RKO (cell line): ENCODE measurements around the gene PBX3.
"Not testable (repeated sequence)": the region's sequence is repeated elsewhere in the genome, so short reads cannot be mapped to it uniquely, and the experiment has no call there.

Experiments
- DNase-seq: peaks from one replicate; pipeline ENCODE4 v3.0.0-alpha.2; 2016; ENCODE audit warnings: low spot score

PBX3 gene

GRCh38 chr9:125778538-125779219 is 31.5 kb downstream of the PBX3 start:
- DNase-seq, result not testable (repeated sequence)

GRCh38 chr9:125779220-125779565 is 32.0 kb downstream of the PBX3 start:
- not testable (repeated sequence) for DNase-seq

GRCh38 chr9:125782718-125783117 is 35.5 kb downstream of the PBX3 start:
- no peak for DNase-seq

GRCh38 chr9:125784286-125785049 is 37.3 kb downstream of the PBX3 start:
- DNase-seq, result no peak

GRCh38 chr9:125785248-125785751 is 38.1 kb downstream of the PBX3 start:
- DNase-seq, result no peak

GRCh38 chr9:125787715-125788114 is 40.5 kb downstream of the PBX3 start:
- DNase-seq, result no peak

GRCh38 chr9:125789196-125789595 is 42.0 kb downstream of the PBX3 start:
- DNase-seq, result no peak

GRCh38 chr9:125794708-125795107 is 47.5 kb downstream of the PBX3 start:
- no peak for DNase-seq

GRCh38 chr9:125795970-125796596 is 48.9 kb downstream of the PBX3 start:
- no peak for DNase-seq

GRCh38 chr9:125797930-125798329 is 50.8 kb downstream of the PBX3 start:
- DNase-seq, result no peak

- DNase-seq, result no peak
Measured at GRCh38 chr9:125803526-125803925, 56.4 kb downstream of the PBX3 start.

GRCh38 chr9:125805057-125805456 is 57.9 kb downstream of the PBX3 start:
- no peak for DNase-seq

- DNase-seq, result no peak
Measured at GRCh38 chr9:125805586-125805985, 58.4 kb downstream of the PBX3 start.

GRCh38 chr9:125807079-125807478 is 59.9 kb downstream of the PBX3 start:
- no peak for DNase-seq

GRCh38 chr9:125810161-125810560 is 63.0 kb downstream of the PBX3 start:
- DNase-seq, result no peak

- no peak for DNase-seq
Measured at GRCh38 chr9:125811002-125811401, 63.8 kb downstream of the PBX3 start.

- DNase-seq, result no peak
Measured at GRCh38 chr9:125812403-125812802, 65.2 kb downstream of the PBX3 start.

GRCh38 chr9:125815568-125815967 is 68.4 kb downstream of the PBX3 start:
- DNase-seq, result peak; percentile 55

- no peak for DNase-seq
Measured at GRCh38 chr9:125816321-125816720, 69.1 kb downstream of the PBX3 start.

- DNase-seq, result no peak
Measured at GRCh38 chr9:125820100-125820804, 73.1 kb downstream of the PBX3 start.

GRCh38 chr9:125821078-125821477 is 73.9 kb downstream of the PBX3 start:
- no peak for DNase-seq

- no peak for DNase-seq
Measured at GRCh38 chr9:125822160-125822559, 75.0 kb downstream of the PBX3 start.
